Stimulated activated naive CD4-positive, alpha-beta T cell treated with Interleukin-2 at 50 U/mL for 16 hours (primary cell): ENCODE measurements around the gene SLC7A8.
"Not testable (repeated sequence)": the region's sequence is repeated elsewhere in the genome, so short reads cannot be mapped to it uniquely, and the experiment has no call there.

Experiments
- DNase-seq: peaks from one replicate; lab custom pipeline; 2025; lab: John Stamatoyannopoulos, UW

Gene SLC7A8

DNA sequence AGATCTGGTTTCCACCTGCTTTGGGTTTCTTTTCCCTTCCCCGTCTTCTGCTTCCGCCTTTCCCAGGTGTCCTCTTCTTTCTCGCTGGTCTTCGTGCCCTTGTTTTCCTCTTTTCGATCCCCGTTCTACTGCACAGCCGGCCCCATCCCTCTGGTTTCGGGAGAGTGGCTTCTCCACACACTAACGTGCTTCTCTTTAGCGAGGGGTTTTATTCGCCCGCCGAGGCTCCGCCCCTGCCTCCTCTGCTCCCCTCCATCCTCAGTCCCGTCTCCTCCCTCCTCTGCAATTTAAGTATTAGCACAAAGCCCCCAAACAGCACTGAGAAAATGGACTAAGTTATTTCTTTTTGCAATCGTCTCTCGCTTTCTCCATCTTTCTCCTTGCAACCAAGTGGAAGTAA lies at the start of gene SLC7A8:
Gene SLC7A8, minus strand, starts transcription at position 182 of the 400 bp plus-strand sequence. CDS start 746 bp downstream, outside the sequence.
- DNase-seq = no peak

DNA sequence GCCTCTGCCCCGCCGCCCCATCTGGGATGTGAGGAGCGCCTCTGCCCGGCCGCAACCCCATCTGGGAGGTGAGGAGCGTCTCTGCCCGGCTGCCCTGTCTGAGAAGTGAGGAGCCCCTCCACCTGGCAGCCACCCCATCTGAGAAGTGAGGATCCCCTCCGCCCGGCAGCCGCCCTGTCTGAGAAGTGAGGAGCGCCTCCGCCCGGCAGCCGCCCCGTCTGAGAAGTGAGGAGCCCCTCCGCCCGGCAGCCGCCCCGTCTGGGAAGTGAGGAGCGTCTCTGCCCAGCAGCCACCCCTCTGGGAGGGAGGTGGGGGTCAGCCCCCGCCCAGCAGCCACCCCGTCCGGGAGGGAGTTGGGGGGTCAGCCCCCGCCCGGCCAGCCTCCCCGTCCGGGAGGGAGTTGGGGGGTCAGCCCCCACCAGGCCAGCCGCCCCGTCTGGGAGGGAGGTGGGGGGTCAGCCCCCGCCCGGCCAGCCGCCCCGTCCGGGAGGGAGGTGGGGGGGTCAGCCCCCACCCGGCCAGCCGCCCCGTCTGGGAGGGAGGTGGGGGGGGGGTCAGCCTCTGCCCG lies 48.9 kb upstream of the SLC7A8 start:
- DNase-seq = not testable (repeated sequence)

DNA sequence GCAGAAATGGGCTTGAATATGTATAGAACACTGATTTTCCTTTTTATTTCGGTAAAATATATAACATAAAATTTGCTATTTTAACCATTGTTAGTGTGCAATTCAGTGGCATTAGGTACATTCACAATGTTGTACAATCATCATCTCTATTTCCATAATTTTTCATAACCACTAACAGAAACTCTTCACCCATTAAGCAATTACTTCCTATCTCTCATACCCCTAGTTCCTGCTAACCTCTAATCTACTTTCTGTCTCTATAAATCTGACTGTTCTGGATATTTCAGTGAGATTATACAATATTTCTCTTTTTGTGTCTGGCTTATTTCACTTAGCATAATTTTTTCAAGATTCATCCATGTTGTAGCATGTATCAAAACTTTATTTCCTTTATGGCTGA lies 45.4 kb upstream of the SLC7A8 start:
- no peak for DNase-seq

DNA sequence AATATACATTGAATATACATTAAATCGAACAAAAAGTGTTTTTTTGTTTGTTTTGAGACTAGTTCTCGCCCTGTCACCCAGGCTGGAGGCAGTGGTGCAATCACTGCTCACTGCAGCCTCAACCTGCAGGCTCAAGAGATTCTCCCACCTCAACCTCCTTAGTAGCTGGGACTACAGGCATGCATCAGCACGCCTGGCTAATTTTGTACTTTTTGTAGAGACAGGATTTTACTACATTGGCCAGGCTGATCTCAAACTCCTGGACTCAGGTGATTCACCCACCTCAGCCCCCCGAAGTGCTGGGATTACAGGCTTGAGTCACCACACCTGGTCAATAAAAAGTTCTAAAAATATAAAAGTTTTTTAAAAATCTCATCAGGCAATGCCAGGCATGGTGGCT lies 44.1 kb upstream of the SLC7A8 start:
- DNase-seq = no peak

DNA sequence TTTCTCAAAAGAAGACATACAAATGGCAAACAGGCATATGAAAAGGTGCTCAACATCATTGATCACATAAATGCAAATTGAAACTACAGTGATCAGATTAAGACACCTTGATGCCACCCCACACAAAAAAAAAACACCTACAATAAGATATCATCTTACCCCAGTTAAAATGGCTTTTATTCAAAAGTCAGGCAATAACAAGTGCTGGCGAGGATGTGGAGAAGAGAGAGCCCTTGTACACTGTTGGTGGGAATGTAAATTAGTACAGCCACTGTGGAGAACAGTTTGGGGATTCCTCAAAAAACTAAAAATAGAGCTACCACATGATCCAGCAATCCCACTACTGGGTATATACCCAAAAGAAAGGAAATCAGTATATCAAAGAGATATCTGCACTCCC lies 41.5 kb upstream of the SLC7A8 start:
- not testable (repeated sequence) for DNase-seq

DNA sequence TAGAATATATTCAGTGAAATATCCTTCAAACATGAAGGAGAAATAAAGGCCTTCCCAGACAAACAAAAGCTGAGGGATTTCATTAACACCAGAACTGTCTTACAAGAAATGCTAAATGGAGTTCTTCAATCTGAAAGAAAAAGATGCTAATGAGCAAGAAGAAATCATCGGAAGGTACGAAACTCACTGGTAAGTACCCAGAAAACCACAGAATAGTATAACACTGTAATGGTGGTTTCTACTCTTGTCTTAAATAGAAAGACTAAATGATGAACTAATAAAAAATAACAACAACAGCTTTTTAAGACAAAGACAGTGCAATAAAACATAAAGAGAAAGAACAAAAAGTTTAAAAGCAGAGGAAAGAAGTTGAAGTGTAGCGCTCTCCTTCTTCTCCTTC lies 35.6 kb upstream of the SLC7A8 start:
- DNase-seq = no peak

DNA sequence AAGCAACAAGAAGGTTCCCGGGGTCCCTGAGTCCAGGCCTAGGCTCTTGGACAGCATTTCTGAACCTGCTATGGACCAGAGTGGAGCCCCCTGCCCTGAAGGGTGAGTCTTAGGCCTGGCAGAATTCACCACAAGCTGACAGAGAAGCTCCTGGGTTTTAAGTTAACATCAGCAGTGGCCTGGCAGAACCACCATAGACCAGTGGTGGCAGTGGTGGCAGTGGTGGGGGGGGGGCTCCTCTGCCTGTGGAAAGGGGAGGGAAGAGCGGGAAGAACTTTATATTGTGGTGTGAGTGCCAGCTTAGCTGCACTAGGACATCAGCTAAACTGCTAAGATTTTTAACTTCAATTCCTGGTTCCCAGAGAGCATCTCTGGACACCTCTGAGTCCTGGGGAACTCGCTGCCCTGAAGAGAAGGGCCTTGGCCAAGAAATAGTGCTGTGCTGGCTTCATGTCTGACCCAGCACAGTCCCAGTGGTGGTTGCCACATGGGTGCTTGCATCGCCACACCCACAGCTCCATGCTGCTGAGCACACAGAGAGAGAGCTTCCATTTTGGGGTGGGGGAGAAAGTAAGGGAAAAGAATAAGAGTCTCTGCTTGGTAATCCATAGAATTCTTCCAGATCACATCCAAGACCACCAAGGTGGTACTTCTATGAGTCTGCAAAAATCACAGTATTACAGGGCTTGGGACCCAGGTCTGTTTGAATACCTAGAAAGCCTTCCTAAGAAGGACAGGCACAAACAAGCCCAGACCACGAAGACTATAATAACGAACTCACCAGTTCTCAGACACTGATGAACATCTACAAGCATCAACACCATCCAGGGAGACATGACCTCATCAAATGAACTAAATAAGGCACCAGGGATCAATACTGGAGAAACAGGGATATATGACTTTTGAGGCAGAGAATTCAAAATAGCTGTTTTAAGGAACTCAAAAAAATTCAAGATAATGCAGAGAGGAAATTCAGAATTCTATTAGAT lies 33.9 kb upstream of the SLC7A8 start:
- DNase-seq = no peak

DNA sequence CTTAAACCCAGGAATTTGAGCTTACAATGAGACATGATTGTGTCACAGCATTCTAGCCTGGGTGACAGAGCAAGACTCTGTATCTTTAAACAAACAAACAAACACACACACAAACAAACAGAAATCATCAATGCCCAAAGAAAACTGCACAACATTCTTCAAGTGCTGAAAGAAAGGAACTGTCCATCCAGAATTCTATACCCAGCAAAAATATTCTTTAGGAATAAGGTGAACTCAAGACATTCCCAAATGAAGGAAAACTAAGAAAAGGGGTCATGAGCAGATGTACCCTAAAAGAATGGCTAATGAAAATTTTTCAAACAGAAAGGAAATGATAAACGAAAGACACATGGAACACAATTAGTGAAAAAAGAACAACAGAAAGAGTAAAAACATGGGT lies 32.0 kb upstream of the SLC7A8 start:
- DNase-seq = no peak

DNA sequence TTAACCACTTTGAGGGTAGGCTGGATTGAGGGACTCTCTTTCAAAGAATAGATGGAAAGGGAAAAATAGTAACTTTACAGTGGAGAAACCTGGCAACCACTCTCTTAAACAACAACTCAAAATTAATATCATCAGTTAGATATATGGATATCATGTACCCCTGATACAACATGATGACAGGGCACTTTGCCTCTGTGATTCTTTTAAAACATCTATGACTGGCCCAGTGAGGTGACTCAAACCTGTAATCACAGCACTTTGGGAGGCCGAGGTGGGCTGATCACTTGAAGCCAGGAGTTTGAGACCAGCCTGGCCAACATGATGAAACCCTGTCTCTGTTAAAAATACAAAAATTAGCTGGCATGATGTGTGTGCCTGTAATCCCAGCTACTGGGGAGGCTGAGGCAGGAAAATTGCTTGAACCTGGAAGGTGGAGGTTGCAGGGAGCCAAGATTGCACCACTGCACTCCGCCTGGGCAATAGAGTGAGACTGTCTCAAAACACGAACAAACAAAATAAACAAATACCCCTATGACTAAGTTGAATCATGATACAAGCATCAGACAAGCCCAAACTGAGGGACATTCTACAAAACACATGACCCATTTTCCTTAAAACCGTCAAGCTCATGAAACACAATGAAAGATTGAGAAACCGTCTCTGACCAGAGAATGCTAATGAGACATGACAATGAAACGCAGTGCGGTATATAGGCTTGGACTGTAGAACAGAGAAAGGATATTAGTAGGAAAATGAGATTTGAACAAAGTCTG lies 26.4 kb upstream of the SLC7A8 start:
- DNase-seq = no peak

DNA sequence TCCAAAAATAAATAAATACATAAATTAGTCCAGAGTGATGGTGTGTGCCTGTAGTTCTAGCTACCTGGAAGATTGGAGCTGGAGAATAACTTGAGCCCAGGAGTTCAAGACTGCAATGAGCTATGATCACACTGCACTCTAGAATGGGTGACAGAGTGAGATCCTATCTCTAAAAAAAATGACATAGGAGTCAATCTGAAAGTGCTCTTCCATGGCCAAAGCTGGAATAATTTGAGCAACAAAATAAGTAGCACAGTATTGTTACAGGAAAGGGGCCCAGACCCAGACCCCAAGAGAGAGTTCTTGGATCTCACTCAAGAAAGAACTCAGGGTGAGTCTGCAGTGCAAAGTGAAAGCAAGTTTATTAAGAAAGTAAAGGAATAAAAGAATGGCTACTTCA lies 24.9 kb upstream of the SLC7A8 start:
- no peak for DNase-seq

DNA sequence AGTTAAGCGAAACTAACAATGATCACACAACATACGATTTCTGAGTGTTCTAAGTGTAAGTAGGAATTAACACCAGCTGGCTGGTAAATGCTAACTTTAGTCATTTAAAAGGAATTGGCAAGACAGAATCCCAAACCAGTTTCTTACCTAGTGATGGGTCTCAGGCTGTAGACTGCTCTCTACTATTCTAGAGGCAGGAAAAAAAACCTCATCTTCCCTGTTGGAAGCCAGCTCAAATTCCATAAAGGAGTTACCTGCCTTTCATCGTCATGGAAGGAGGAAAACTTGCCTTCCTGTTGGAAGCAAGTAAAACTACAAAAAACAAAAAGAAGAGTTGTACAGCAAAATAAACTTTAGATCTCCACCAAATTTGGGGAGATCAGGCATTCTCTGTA lies 23.7 kb upstream of the SLC7A8 start:
- DNase-seq = no peak

DNA sequence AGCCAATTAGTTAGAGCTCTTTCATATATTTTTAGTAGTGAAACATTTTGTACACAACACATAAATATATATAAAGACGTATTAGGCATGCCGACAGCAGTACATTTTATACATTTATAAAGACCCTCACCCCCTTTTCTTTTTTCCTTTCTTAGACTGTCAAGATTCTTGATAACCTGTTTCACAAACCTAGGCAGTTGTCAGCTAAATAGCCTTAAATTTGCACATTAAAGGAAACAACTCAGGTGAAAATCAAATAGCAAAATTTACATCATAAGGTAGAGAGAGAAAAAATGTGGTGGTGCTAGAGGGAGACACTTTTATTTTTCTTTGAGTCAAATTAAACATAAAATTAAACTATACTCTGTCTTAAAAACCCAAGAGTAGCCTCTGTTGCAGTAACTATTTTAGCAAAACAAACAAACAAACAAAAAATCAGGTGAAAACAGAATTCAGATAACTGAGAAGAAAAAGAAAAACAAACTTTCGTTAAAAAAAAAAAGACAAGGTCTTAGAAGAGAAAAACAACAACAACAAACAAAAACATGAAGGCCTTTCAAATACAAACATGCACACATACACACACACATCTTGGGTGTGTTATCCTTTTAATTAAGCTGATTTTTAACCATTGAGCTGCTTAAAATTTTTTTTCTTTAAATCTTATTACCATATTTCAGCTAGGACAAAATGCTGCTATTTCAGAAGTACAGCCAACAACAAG lies 23.1 kb upstream of the SLC7A8 start:
- no peak for DNase-seq

DNA sequence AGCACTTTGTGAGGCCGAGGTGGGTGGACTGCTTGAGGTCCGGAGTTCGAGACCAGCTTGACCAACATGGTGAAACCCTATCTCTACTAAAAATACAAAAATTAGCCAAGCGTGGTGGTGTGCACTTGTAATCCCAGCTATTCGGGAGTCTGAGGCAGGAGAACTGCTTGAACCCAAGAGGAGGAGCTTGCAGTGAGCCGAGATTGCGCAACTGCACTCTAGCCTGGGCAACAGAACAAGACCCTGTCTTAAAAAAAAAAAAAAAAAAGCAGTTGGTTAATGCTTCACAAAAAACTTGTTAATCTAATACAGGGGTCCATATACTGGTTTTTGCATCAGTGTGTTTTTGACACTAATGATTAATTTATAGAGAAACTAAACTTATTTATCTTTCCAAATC lies 18.5 kb upstream of the SLC7A8 start:
- no peak for DNase-seq

DNA sequence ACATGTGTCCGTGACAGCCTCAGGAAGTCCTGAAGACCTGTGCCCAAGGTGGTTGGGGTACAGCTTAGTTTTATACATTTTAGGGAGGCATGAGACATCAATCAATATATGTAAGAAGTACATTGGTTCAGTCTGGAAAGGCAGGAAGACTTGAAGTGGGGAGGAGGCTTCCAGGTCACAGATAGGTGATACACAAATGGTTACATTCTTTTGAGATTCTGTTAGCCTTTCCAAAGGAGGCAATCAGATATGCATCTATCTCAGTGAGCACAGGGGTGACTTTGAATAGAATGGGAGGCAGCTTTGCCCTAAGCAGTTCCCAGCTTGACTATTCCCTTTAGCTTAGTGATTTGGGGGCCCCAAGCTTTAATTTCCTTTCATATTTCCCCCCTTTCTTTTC lies 15.7 kb upstream of the SLC7A8 start:
- DNase-seq = not testable (repeated sequence)

DNA sequence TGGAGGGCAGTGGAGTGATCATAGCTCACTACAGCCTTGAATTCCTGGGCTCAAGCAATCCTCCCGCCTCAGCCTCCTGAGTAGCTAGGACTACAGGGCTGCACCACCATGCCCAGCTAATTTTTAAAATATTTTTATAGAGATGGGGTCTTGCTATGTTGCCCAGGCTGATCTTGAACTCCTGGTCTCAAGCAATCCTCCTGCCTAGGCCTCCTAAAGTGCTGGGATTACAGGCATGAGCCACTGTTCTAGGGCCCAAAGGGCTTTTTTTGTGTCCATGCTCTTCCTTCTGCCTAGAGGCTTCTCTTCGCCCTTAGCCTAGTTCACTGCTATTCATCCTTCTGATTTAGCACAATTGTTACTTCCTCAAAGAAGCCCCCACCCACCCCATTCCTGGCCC lies 13.0 kb upstream of the SLC7A8 start:
- not testable (repeated sequence) for DNase-seq

DNA sequence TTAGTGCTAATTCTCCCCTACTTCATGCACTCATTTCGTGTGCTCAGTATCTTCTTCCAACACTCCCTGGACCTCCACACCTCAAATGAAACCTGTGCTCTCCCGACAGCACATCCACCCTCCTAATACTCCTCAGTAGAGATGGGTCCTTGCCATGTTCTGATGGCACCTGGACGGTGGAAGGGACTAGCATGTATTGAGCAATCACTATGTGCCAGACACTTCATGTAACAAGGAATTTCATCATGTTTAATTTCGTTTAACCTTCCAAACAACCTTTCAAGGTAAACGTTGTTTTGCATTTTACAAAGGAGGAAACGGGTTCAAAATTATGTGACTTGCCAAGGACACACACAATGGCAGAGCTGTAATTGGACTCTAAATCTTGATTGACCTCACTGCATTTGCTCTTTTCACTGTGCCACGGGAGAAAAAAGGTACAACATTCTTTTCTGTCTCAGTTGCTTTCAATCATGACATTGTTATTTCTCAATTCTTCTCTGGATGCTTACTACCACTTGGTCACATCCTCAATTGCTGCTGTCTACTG lies 12.2 kb upstream of the SLC7A8 start:
- DNase-seq = no peak

DNA sequence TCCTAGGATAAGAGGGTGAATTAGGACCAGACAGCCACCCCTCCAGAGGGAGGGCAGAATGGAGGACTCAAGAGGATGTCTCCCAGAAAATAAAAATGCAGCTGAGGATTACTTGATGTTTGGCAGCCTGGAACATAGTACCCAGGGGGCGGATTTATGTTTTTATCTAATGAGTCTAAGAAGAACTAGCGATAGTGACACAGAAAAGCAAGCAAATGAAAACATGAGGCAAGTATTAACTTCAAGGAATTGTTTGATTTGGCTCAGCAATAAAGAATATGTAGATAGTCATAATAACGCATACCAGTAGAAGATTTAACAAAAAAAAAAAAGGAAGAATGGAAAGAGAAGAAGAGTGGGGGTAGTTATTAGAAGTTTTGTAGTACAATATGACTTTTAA lies 10.0 kb upstream of the SLC7A8 start:
- no peak for DNase-seq

DNA sequence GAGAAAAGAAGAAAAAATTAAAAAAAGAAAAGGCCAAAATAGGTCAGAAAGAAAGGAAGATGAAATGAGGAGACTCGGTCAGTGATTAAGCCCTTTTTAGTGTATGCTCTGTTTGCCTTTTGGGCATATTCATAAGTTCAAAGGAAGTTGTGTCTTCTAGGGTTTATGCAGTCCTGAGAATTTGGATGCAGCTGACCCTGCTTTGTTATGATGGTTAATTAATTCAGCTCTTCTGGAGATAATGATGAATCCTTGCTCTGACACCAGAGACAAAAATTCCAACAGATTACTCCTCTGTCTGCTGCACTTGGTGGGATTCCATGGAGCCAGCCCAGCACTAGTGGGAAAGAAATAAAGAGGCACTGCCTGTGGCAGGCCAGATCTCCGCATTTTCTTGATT lies 4.5 kb upstream of the SLC7A8 start:
- DNase-seq = no peak

DNA sequence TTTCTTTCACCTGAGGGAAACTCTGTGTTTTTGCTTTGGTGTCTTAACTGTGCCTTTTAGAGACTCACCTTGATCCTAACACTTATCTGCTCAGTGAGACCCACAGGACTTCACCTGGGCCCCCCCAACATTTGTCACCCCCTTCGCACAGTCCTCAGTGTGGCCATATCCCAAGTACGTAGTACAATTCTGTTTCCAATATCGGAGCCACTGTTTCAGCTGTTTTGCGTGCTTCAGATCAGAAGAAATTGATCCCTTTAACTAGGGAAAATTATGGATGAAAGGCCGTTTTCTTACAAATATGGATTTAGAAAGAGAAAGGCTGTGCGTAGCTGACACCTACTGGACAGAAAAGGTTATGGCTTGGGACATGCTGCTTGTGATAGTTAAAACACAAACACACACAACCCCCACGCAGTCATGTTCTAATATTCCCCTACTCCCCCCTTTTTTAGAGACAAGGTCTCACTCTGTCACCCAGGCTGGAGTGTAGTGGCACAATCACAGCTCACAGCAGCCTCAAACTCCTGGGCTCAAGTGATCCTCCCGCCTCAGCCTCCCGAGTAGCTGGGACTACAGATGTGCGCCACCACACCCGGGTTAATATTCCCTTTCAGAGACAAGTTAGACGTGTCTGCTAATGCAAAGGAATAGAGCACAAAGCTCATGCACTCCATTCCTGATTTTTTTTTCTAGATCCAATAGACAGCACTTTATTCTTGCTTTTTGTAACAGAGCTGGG lies 3.6 kb upstream of the SLC7A8 start:
- no peak for DNase-seq

DNA sequence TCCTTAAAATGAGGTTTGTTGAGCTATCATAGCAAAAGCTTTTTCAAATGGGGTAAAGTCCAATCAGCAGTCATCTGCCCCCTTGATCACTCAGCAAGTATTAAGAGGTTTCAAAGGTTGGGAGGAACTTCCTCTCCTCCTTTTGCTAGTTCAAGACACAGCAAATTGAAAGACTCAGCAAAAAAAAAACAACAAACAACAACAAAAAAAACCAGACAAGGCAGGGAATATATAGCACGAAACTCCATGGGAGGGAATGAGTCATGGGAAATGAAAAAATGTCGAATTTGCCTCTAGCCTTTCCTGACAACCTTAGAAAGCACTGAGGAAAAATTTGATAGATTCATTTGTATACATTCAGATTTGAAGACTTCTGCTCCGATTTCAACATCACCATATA lies 1.6 kb upstream of the SLC7A8 start:
- DNase-seq = no peak

DNA sequence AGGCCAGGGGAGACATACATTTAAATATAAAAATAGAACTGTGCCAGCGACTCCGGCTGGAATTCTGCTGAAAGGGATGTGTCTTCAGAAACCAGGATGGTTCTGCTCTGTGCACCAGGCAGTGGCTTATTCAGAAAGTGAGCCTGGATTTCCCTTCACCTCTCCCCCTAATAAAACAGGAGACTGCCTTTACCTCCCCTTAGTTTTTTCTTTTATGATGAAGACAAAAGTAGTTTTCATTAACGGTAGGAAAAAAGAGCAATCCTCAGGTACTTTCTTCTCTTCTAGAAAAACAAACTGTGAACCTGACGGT lies 346 bp downstream of the SLC7A8 start:
- DNase-seq = no peak
